NCI-H2171 (cell line): ENCODE data around the gene MAP3K7.
"Not testable (repeated sequence)": the region's sequence is repeated elsewhere in the genome, so short reads cannot be mapped to it uniquely, and the experiment has no call there.

Experiments
- DNase-seq: peaks from one replicate; lab custom pipeline; 2025; lab: John Stamatoyannopoulos, UW

MAP3K7 gene

GRCh38 chr6:90578894-90579549 is 7.8 kb downstream of the MAP3K7 start:
- DNase-seq: no peak

- DNase-seq: no peak
Observed at GRCh38 chr6:90575267-90575666, 11.6 kb downstream of the MAP3K7 start.

GRCh38 chr6:90574610-90575009 is 12.3 kb downstream of the MAP3K7 start:
- no peak for DNase-seq

- DNase-seq: no peak
Observed at GRCh38 chr6:90573624-90574023, 13.2 kb downstream of the MAP3K7 start.

GRCh38 chr6:90572856-90573255 is 14.0 kb downstream of the MAP3K7 start:
- DNase-seq: no peak

GRCh38 chr6:90569223-90569622 is 17.6 kb downstream of the MAP3K7 start:
- no peak for DNase-seq

- DNase-seq: not testable (repeated sequence)
Observed at GRCh38 chr6:90567682-90568081, 19.2 kb downstream of the MAP3K7 start.

- not testable (repeated sequence) for DNase-seq
Observed at GRCh38 chr6:90562341-90562740, 24.5 kb downstream of the MAP3K7 start.

- DNase-seq: no peak
Observed at GRCh38 chr6:90559931-90560330, 26.9 kb downstream of the MAP3K7 start.

GRCh38 chr6:90557006-90557405 is 29.9 kb downstream of the MAP3K7 start:
- no peak for DNase-seq

- no peak for DNase-seq
Observed at GRCh38 chr6:90547991-90548390, 38.9 kb downstream of the MAP3K7 start.

GRCh38 chr6:90547079-90547478 is 39.8 kb downstream of the MAP3K7 start:
- no peak for DNase-seq

GRCh38 chr6:90545448-90545847 is 41.4 kb downstream of the MAP3K7 start:
- DNase-seq: no peak

GRCh38 chr6:90544741-90545140 is 42.1 kb downstream of the MAP3K7 start:
- no peak for DNase-seq

- DNase-seq: no peak
Observed at GRCh38 chr6:90544081-90544480, 42.8 kb downstream of the MAP3K7 start.

GRCh38 chr6:90541221-90541620 is 45.7 kb downstream of the MAP3K7 start:
- DNase-seq: no peak

- no peak for DNase-seq
Observed at GRCh38 chr6:90538278-90539046, 48.4 kb downstream of the MAP3K7 start.

- DNase-seq: no peak
Observed at GRCh38 chr6:90537723-90538258, 49.1 kb downstream of the MAP3K7 start.

GRCh38 chr6:90537027-90537426 is 49.8 kb downstream of the MAP3K7 start:
- no peak for DNase-seq

- no peak for DNase-seq
Observed at GRCh38 chr6:90536520-90536919, 50.4 kb downstream of the MAP3K7 start.

GRCh38 chr6:90534337-90535025 is 52.4 kb downstream of the MAP3K7 start:
- DNase-seq: no peak

GRCh38 chr6:90533615-90534336 is 53.1 kb downstream of the MAP3K7 start:
- no peak for DNase-seq
